GM10248 (cell line): Measurements from ENCODE around the gene PCNX3.

Source experiments
- CTCF ChIA-PET: fragments of 300-600 bp; sonication (Branson Sonifier 250); formaldehyde crosslinking; extraction: SDS; loops from one replicate; lab custom pipeline; 2021; ENCODE audit warnings: antibody characterized with exemption; lab: Yijun Ruan, JAX
- POLR2A ChIA-PET: fragments of 350-650 bp; sonication (Branson Sonifier 250); formaldehyde crosslinking; extraction: SDS; loops from one replicate; lab custom pipeline; 2020; ENCODE audit warnings: antibody characterized with exemption; lab: Yijun Ruan, JAX
- DNase-seq: peaks from one replicate; pipeline ENCODE4 v3.0.0; 2012; ENCODE audit errors: extremely low spot score
- CTCF ChIP-seq: IDR thresholded peaks from 2 replicates; pipeline ENCODE4 v1.5.1; 2012; ENCODE audit warnings: mild to moderate bottlenecking, low read depth; ENCODE audit errors: extremely low read depth, missing control alignments, control extremely low read depth

PCNX3 gene

GRCh38 chr11:65653229-65654225 lies 38.0 kb downstream of the PCNX3 start:
- ChIA-PET CTCF (interaction anchor here (1.2 to 2.4 kb wide), 10 partner anchors 7 to 236 kb away, joined by 3 to 9 read pairs (median 4); no protein-coding TSS in a partner anchor), POLR2A (interaction anchor here (2.9 to 5.0 kb wide), 2 partner anchors 9 to 14 kb away, joined by 15 to 31 read pairs; partner anchors contain the start of genes RELA and SIPA1)
- DNase-seq: no peak
- TF ChIP-seq CTCF: no peak

GRCh38 chr11:65654375-65655349 lies 39.1 kb downstream of the PCNX3 start:
- no peak for DNase-seq
- ChIA-PET POLR2A (interaction anchor here (0.6 to 5.0 kb wide), 3 partner anchors 8 to 26 kb away, joined by 3 to 31 read pairs (median 15); partner anchors contain the start of genes RELA and SIPA1), CTCF (interaction anchor here (1.2 to 2.4 kb wide), 3 partner anchors 9 to 36 kb away, joined by 3 to 9 read pairs (median 4); no protein-coding TSS in a partner anchor)
- no peak for TF ChIP-seq CTCF

- ChIA-PET CTCF (interaction anchor here (0.8 kb wide), 1 partner anchor 124 kb away, joined by 3 read pairs; no protein-coding TSS in a partner anchor), POLR2A (interaction anchor here (0.6 kb wide), 1 partner anchor 27 kb away, joined by 3 read pairs; no protein-coding TSS in a partner anchor)
- no peak for DNase-seq
- TF ChIP-seq CTCF: no peak
Observed at GRCh38 chr11:65655570-65656332, 40.2 kb downstream of the PCNX3 start.

GRCh38 chr11:65657426-65657825 lies 41.9 kb downstream of the PCNX3 start:
- no peak for TF ChIP-seq CTCF
- no peak for DNase-seq
- ChIA-PET CTCF (interaction anchor here (1.2 to 1.4 kb wide), 2 partner anchors 64 to 231 kb away, joined by 4 read pairs; partner anchors contain the start of gene FIBP), POLR2A (interaction anchor here (0.6 kb wide), 1 partner anchor 295 kb away, joined by 8 read pairs; no protein-coding TSS in a partner anchor)

- ChIA-PET CTCF (interaction anchor here (1.4 kb wide), 1 partner anchor 65 kb away, joined by 4 read pairs; no protein-coding TSS in a partner anchor), POLR2A (interaction anchor here (0.5 kb wide), 1 partner anchor 1240 kb away, joined by 10 read pairs; no protein-coding TSS in a partner anchor)
- no peak for TF ChIP-seq CTCF
- no peak for DNase-seq
Observed at GRCh38 chr11:65658174-65659021, 42.8 kb downstream of the PCNX3 start.
